Lower leg skin (tissue), 4 donors: ENCODE data around the gene HOXC9. TPM values are rescaled to one million over a fixed set of nuclear protein-coding genes. Genes with fewer than 3 reads are reported as not detected.

Experiments
- DNase-seq, 2 donors: peaks; one replicate each; pipeline ENCODE4 v3.0.0-alpha.2; 2019; ENCODE audit warnings: low spot score in 2 of 2
- H3K4me3 ChIP-seq: fragments of 200-600 bp; sonication (generic); 2 replicates; pipeline ENCODE4 v1.5.1; 2017; ENCODE audit warnings: mild to moderate bottlenecking, low read depth; ENCODE audit not compliant: poor library complexity, severe bottlenecking
- CTCF ChIP-seq, 3 donors: fragments of 450-650 bp; IDR thresholded peaks; one replicate each; pipeline ENCODE4 v1.5.1; 2016; ENCODE audit warnings: antibody characterized with exemption in 3 of 3, mild to moderate bottlenecking in 3 of 3, moderate library complexity in 2 of 3
- POLR2A ChIP-seq, 2 donors: fragments of 450-650 bp; IDR thresholded peaks; one replicate each; pipeline ENCODE4 v1.6.1; 2016 to 2017; ENCODE audit warnings: antibody characterized with exemption in 2 of 2, mild to moderate bottlenecking in 1 of 2, moderate library complexity in 1 of 2
- WGBS, 2 donors: methylation state at CpG; one replicate each; pipeline ENCODE4 v1.1.5; 2018; 5-methylcytosine and 5-hydroxymethylcytosine counted together
- intact Hi-C: fragments of 100-400 bp; cut with DNase I; formaldehyde crosslinking; loops from one replicate; pipeline ENCODE4 v1.15.0; 2023; ENCODE audit warnings: low total_unique reads
- total RNA-seq, 4 donors: library from RNA; depleted of rRNA; stranded (reverse); fragments of >200 nt; gene quantifications; one replicate each; pipeline ENCODE4 v1.1.0, GENCODE V29; 2016

HOXC9 gene
- total RNA-seq, 4 donors from 2014 or later = 9.6 to 16.8 (median 11.7) TPM

DNA sequence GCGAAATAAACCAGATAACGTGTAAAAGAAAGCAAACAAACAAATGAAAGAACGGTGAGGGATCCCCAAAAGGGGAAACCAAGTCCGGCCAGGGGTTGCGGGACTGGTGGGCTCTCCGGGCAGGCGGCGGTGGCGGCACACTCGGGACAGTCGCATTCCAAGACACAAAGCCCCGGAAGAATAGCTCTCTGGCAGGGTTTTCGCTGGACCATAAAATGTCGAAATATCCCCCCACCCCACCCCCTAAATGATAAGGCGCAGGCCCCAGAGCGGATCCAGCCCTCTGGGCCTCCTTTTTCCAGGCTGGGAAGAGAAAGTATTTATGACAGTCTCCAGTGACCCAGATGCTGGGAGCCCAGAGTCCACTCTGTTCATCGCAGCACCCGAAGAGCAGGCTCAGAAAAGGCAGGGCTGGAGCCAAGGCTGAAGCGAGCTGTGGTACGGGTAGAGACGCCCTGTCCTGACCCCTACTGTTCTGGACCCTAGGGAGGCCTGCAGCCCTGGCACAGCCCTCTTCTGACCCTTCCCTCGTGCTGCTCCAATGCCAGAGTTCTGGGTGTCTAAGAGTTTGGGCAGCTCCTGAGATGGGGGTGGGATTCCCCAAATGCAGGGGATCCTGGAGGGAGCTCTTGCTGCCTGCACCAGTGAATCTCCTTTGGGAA, 6.7 kb downstream of the HOXC9 start:
- H3K4me3 ChIP-seq = no peak overlapping the region
- WGBS, 2 donors = 44 to 52% methylated on average over 22 of the region's 22 CpGs
- DNase-seq = no peak
- intact Hi-C loops = loop anchor here (2.0 kb wide), 1 partner anchor 196 kb away; no protein-coding TSS in a partner anchor
- TF ChIP-seq CTCF (IDR thresholded peaks at IDR 0.05) (no peak), POLR2A (IDR thresholded peaks at IDR 0.05) (no peak)

DNA sequence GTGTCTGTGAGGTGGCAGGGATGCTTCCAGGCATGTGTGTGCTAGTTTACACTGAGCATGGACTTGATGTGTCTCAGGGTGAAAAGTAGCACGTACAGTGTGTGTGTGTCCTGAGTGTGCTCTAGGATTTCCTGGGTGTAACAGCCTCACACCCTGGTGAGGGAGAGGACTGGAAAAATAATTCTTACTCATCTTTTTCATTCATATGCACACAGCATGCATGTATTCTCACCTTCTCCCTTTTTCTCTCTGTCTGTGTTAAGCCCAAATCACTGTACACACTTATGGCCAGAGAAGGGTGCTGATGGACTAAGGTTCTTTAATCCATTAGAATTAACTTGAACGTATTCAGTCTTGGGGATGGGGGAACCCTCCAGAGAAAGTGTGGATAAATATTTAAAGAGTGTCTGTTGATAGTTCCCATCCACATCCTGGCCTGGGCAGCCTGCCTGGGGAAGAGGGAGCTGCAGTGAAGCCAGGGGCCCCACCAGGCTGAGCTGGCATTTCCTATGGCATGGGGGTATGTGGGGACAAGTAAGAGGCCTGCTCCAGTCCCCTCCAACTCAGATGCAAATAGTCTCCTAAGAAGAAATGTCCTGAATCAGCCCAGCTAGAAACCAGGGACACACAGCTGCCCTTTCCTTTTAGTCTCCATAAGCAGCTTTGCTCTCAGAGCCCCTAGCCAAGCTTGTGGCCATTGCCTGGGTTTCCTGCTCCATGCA, 7.7 kb downstream of the HOXC9 start:
- no peak overlapping the region for H3K4me3 ChIP-seq
- intact Hi-C loops = loop anchor here (2.0 kb wide), 1 partner anchor 195 kb away; no protein-coding TSS in a partner anchor
- TF ChIP-seq CTCF (IDR thresholded peaks at IDR 0.05) (no peak), POLR2A (IDR thresholded peaks at IDR 0.05) (no peak)
- DNase-seq = no peak
- 43 to 52% methylated on average over 2 of the region's 2 CpGs for WGBS, 2 donors

DNA sequence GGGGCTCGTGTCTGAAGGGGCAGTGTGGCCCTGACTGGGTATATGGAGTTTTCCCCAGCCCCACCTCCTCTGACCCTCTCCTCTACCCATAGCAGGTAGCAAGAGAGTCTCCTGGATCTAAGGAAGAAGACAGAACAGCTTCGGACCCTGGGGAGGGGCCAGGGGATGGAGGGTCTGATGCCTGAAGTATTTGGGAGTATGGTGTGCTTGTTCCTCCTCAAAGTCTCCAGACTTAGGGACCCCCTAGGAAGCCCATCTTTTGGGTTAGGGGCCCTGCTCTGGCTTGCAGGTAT, 8.2 kb downstream of the HOXC9 start:
- WGBS, 2 donors = 27 to 56% methylated on average over 2 of the region's 2 CpGs
- H3K4me3 ChIP-seq = no peak overlapping the region
- no peak for DNase-seq
- intact Hi-C loops = no loop called here
- TF ChIP-seq CTCF (IDR thresholded peaks at IDR 0.05) (no peak), POLR2A (IDR thresholded peaks at IDR 0.05) (no peak)

GRCh38 chr12:54009171-54010052, 9.5 kb downstream of the HOXC9 start:
- H3K4me3 ChIP-seq = no peak overlapping the region
- TF ChIP-seq POLR2A (IDR thresholded peaks at IDR 0.05) = no peak
- no peak for TF ChIP-seq CTCF (IDR thresholded peaks at IDR 0.05)
- intact Hi-C loops = no loop called here
- WGBS, 2 donors = 8 to 12% methylated on average over 37 to 51 of the region's 51 CpGs
- no peak for DNase-seq

DNA sequence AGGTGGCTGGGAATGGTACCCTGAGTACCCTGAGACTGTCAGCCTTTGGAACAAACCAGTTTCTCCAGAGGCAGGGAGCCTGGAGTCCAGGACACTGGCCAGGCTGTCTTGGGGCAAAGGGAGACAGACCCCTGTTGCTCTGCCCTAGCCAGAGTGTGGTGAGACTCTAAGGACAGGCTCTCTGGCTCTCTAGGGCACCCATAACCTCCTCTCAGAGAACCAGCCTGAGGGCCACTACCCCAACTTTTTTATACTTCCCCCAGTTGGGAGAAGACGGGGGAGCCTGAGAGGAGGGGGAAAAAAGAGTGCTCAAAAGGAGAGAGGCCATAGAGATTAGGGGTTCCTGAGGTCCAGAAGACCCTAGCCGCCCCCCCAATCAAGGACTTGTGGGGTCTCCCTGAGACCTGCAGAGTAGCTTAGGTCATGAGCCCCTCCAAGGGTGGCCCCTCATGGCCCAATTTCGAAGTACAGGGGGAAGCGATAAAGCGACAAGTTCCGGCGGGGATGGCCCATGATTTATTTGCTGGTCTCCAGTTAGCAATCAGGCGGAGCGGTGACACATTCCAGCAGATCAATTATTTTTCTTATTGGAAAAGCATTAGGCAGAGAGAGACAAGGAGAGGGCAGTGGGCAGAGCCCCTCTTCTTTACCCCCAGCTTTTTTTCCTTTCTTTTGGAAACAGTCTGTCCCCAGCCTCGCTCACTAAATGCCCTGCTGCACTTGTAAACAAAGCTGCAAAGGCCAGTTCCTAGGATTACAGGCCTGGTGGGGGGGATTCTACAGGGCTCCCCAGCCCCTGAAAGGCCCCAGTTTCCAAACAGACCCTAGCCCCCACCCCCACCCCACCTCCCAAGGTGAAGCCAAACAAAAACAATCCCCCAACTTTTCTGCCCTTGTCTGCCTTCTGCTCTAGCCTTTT, 10.4 kb downstream of the HOXC9 start:
- intact Hi-C loops = no loop called here
- WGBS, 2 donors = 47 to 60% methylated on average over 10 of the region's 10 CpGs
- H3K4me3 ChIP-seq = no peak overlapping the region
- no peak for DNase-seq
- TF ChIP-seq CTCF (IDR thresholded peaks at IDR 0.05) (no peak), POLR2A (IDR thresholded peaks at IDR 0.05) (no peak)
